Left lung (tissue), 10 donors: ENCODE results near the gene TPSD1. TPM values are rescaled to one million over a fixed set of nuclear protein-coding genes. Genes with fewer than 3 reads are reported as not detected.

Source experiments
- ATAC-seq: fragments of 200-7000 bp; cut with Tn5 transposase; one replicate; pipeline ENCODE4 v1.9.1; 2020; ENCODE audit warnings: moderate library complexity
- DNase-seq, 4 donors: peaks; one replicate each; pipeline ENCODE4 v3.0.0-alpha.2; 2013 to 2020
- H3K27ac ChIP-seq, 2 donors: fragments of 200-600 bp; sonication (generic) in 1 of 2; one replicate each; pipeline versions ENCODE4 v1.5.0 to v1.8.0; 2020 to 2021
- H3K27me3 ChIP-seq, 2 donors: fragments of 200-600 bp; sonication (generic) in 1 of 2; one replicate each; pipeline versions ENCODE4 v1.5.0 to v1.8.0; 2020 to 2021
- H3K36me3 ChIP-seq, 2 donors: fragments of 200-600 bp; sonication (generic) in 1 of 2; one replicate each; pipeline versions ENCODE4 v1.5.0 to v1.8.0; 2020 to 2021
- H3K4me1 ChIP-seq, 2 donors: fragments of 200-600 bp; one replicate each; pipeline ENCODE4 v1.8.0; 2021
- H3K4me3 ChIP-seq, 2 donors: fragments of 200-600 bp; sonication (generic) in 1 of 2; one replicate each; pipeline versions ENCODE4 v1.5.0 to v1.8.0; 2020 to 2021; ENCODE audit warnings: mild to moderate bottlenecking in 1 of 2
- H3K9me3 ChIP-seq, 2 donors: fragments of 200-600 bp; sonication (generic) in 1 of 2; one replicate each; pipeline versions ENCODE4 v1.5.0 to v1.8.0; 2020 to 2021
- CTCF ChIP-seq, 2 donors: fragments of 200-600 bp; sonication (generic) in 1 of 2; IDR thresholded peaks; one replicate each; pipeline versions ENCODE4 v1.5.0 to v1.8.0; 2021; ENCODE audit warnings: antibody characterized with exemption in 2 of 2
- intact Hi-C, 2 donors: fragments of 100-400 bp; cut with DNase I; formaldehyde crosslinking; loops; one replicate each; pipeline versions ENCODE4 v1.11.2 to v1.14.2; 2022
- polyA plus RNA-seq, 6 donors: library from polyadenylated mRNA; unstranded; fragments of 120-200 nt; gene quantifications; one replicate each; pipeline ENCODE4 v1.2.1, GENCODE V29; 2013; ENCODE audit not compliant: insufficient read length in 6 of 6
- total RNA-seq, 2 donors: library from RNA; stranded (reverse); fragmentation: NEBNext Ultra II Directional; extraction: Animal tissue kit (Norgen Biotek cat#: 25700); gene quantifications; one replicate each; pipeline ENCODE4 v1.2.1, GENCODE V29; 2021
- donor health status: DM: no; HTN: yes; CAD: no.
- donor health status: DM: no; HTN: no; CAD: no.

TPSD1 gene
- total and polyA plus RNA-seq, 8 donors, result 0.37 TPM; not detected in 7

GRCh38 chr16:1280783-1281182, 24.9 kb downstream of the TPSD1 start:
- no peak for DNase-seq
- intact Hi-C loops, result no loop called here
- no peaks in the 10 kb centered on the region for H3K9me3 ChIP-seq
- ATAC-seq, result no peak
- H3K36me3 ChIP-seq, result no peaks in the 10 kb centered on the region
- no peak overlapping the region for H3K4me3 ChIP-seq
- H3K27me3 ChIP-seq, result peaks cover 7 to 94% of the 10 kb centered on the region in 2 donors
- no peak for TF ChIP-seq CTCF (IDR thresholded peaks at IDR 0.05)
- no peaks in the 10 kb centered on the region for H3K4me1 ChIP-seq
- no peak overlapping the region for H3K27ac ChIP-seq

- Histone ChIP-seq H3K9me3 (no peaks in the 10 kb centered on the region), H3K4me3 (no peak overlapping the region), H3K27ac (no peak overlapping the region), H3K27me3 (peaks cover 7 to 94% of the 10 kb centered on the region in 2 donors), H3K4me1 (no peaks in the 10 kb centered on the region), H3K36me3 (no peaks in the 10 kb centered on the region)
- no peak for ATAC-seq
- TF ChIP-seq CTCF (IDR thresholded peaks at IDR 0.05), result no peak
- DNase-seq, result no peak
- intact Hi-C loops, result no loop called here
Measured at GRCh38 chr16:1281517-1281916, 25.6 kb downstream of the TPSD1 start.

- Histone ChIP-seq H3K36me3 (no peaks in the 10 kb centered on the region), H3K27ac (no peak overlapping the region), H3K27me3 (peaks cover 7 to 94% of the 10 kb centered on the region in 2 donors), H3K4me3 (no peak overlapping the region), H3K4me1 (no peaks in the 10 kb centered on the region), H3K9me3 (no peaks in the 10 kb centered on the region)
- TF ChIP-seq CTCF (IDR thresholded peaks at IDR 0.05), result no peak
- DNase-seq (no peak), ATAC-seq (no peak)
- intact Hi-C loops, result no loop called here
Measured at GRCh38 chr16:1282324-1282973, 26.6 kb downstream of the TPSD1 start.

- ATAC-seq, result no peak
- DNase-seq, result no peak
- Histone ChIP-seq H3K27ac (no peak overlapping the region), H3K9me3 (no peaks in the 10 kb centered on the region), H3K4me3 (no peak overlapping the region), H3K4me1 (no peaks in the 10 kb centered on the region), H3K36me3 (no peaks in the 10 kb centered on the region), H3K27me3 (peaks cover 5 to 94% of the 10 kb centered on the region in 2 donors)
- no peak for TF ChIP-seq CTCF (IDR thresholded peaks at IDR 0.05)
- intact Hi-C loops, result no loop called here
Measured at GRCh38 chr16:1283296-1283695, 27.4 kb downstream of the TPSD1 start.

- TF ChIP-seq CTCF (IDR thresholded peaks at IDR 0.05), result no peak
- no peak overlapping the region for H3K4me3 ChIP-seq
- ATAC-seq (no peak), DNase-seq (no peak)
- no peak overlapping the region for H3K27ac ChIP-seq
- H3K9me3 ChIP-seq, result no peaks in the 10 kb centered on the region
- no peaks in the 10 kb centered on the region for H3K4me1 ChIP-seq
- H3K27me3 ChIP-seq, result peaks cover 11 to 94% of the 10 kb centered on the region in 2 donors
- intact Hi-C loops, result no loop called here
- no peaks in the 10 kb centered on the region for H3K36me3 ChIP-seq
Measured at GRCh38 chr16:1283996-1284616, 28.2 kb downstream of the TPSD1 start.
